GM18868 (cell line): ENCODE results near the gene BRSK2.
"Not testable (repeated sequence)": the region's sequence is repeated elsewhere in the genome, so short reads cannot be mapped to it uniquely, and the experiment has no call there.

Source experiments
- ATAC-seq: cut with Tn5 transposase; IDR thresholded peaks from one replicate; pipeline ENCODE4 v1.9.1; 2021; ENCODE audit warnings: mild to moderate bottlenecking, moderate library complexity; ENCODE audit not compliant: unreplicated experiment

BRSK2 gene

DNA sequence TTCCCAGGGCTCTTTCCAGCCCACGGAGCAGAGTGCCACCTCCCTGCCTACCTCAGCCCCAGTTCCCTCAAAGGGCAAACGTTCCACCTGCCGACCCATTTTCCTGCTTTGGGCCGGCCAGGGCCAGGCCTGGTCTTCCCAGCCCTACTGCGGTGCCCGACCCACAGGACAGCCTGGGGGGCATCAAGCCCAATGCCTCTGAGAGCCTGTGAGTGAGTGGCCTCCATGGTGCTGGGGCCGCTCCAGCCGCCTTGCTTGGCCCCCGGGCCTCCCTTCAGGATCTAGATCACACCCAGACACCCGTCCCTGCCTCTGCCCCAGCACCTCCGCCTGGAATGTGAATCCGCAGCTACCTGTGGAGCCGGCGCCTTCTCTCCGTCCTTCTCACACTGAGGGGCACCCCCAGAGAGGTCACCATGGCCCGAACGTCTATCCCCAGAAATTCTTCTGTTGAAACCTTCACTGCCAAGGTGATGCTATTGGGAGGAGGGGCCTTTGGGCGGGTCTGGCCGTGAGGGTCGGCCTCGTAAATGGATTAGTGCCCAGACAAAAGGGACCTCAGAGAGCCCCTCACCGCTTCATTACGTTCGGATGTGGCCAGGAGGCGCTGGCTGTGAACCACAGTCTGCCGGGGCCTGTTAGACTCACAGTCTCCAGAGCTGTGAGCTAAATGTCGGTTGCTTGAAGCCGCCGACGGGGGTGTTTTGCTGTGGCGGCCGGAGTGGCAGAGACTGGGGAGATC is 36.2 kb upstream of the BRSK2 start:
- ATAC-seq = no peak

- ATAC-seq = no peak
Measured at GRCh38 chr11:1354125-1354938, 35.4 kb upstream of the BRSK2 start.

DNA sequence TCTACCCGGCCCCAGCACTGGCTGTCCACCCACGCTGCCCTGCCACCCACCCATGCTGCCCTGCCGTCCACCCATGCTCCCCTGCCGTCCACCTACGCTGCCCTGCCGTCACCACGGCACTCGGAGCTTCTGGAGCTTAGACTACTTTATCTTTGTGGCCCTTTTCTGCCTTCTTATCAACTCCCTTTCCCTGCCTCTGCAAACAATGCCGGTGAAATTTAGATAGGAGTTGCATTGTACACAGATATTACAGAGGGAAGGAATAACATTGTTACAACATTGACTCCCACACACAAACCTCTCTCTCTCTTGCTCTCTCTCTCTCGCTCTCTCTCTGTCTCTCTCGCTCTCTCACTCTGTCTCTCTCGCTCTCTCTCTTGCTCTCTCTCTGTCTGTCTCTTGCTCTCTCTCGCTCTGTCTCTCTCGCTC is 33.7 kb upstream of the BRSK2 start:
- ATAC-seq = no peak

- no peak for ATAC-seq
Measured at GRCh38 chr11:1356478-1356960, 33.2 kb upstream of the BRSK2 start.

DNA sequence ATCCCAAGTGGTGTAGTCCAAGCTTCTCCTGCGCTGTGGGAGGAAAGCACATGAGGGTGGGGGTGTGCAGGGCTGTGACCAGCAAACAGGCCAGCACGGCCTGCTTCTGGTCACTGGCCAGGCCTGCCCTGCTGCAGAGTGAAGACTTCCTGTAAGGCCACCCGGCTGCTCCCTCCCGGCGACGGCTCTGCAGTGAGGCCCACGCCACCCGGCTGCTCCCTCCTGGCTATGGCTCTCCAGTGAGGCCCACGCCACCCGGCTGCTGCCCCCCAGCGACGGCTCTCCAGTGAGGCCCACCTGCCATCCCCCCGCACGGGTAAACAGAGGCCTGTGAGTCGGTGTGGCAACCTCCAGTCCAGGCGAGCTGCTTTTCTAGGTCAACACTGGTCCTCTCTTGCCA is 31.4 kb upstream of the BRSK2 start:
- ATAC-seq = no peak

DNA sequence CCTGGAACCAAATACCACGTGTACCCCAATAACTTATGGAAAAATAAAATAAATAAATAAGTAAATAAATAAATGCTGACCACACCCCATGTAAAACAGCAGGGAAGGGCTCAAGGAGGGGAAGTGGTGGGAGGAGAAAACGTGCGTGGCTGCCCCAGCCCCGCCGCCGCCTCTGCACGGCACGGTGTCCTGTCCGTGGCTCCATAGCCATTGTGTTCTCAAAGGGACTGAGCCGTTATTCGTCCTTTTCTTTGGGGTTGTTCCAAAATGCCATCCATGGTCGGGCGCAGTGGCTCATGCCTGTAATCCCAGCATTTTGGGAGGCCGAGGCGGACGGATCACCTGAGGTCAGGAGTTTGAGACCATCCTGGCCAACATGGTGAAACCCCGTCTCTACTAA is 30.8 kb upstream of the BRSK2 start:
- not testable (repeated sequence) for ATAC-seq

- ATAC-seq = no peak
Measured at GRCh38 chr11:1359556-1359955, 30.2 kb upstream of the BRSK2 start.

- ATAC-seq = no peak
Measured at GRCh38 chr11:1360181-1360834, 29.4 kb upstream of the BRSK2 start.

- no peak for ATAC-seq
Measured at GRCh38 chr11:1360835-1361357, 28.8 kb upstream of the BRSK2 start.

- ATAC-seq = no peak
Measured at GRCh38 chr11:1361882-1362281, 27.9 kb upstream of the BRSK2 start.

DNA sequence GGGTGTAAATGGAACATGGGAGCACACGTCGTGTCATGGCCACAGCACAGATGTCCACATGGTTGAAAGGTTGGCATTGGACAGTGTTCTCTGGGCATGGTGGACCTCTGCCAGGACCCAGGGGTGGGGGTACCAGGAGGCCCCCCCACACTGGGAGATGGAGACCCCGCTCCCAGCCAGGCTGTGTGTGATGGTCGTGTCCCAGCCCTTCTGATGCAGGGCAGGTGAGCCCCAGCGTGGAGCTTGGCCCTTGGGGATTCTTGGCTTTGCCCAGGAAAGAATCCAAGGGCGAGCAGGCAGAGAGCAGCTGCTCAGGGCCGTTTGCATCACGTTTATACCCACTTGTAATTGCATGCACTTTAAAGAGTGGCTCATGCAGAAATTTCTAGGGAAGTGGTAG is 22.0 kb upstream of the BRSK2 start:
- ATAC-seq = no peak

GRCh38 chr11:1368216-1368615 is 21.5 kb upstream of the BRSK2 start:
- ATAC-seq = no peak

- ATAC-seq = no peak
Measured at GRCh38 chr11:1368966-1369365, 20.8 kb upstream of the BRSK2 start.

- no peak for ATAC-seq
Measured at GRCh38 chr11:1369371-1370005, 20.2 kb upstream of the BRSK2 start.

DNA sequence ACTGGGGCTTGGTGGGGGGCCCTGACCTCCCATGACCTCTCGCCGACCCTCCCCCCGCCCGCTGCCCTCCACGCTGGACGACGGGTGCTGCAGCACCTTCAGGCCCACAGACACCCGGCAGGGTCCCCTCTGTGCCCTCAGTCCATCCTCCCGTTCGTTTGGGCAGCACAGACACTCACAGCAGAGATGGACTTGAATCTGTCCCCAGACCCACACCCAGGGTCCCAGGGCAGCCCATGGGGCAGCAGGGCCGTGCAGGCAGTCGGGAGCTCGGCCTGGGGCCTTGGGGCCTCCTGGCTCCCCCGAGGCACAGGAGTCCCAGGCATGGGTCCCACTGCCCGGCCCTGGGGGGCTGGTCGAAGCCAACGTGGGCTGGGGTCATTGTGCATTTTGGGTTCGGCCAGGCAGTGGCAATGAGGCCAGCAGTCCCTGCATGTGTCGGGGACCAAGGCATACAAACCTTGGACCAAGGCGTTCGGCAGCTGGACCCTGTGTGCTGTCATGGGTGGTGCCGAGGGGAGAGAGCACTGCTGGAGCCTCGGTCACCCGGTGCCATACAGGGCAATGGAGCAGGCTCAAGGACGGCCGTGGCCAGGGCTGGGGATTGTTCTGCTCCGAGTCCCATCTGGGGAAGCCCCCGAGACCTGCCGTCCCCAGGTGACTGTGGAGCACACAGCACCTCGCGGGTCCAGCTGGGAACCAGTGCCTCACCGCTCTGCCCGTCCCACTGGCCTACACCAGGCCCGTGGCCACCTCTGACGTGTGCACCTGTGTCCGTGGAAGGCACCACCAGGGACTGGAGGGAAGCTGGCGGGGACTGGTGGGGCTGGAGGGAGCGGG is 19.3 kb upstream of the BRSK2 start:
- no peak for ATAC-seq

- ATAC-seq = no peak
Measured at GRCh38 chr11:1371026-1371325, 18.8 kb upstream of the BRSK2 start.

DNA sequence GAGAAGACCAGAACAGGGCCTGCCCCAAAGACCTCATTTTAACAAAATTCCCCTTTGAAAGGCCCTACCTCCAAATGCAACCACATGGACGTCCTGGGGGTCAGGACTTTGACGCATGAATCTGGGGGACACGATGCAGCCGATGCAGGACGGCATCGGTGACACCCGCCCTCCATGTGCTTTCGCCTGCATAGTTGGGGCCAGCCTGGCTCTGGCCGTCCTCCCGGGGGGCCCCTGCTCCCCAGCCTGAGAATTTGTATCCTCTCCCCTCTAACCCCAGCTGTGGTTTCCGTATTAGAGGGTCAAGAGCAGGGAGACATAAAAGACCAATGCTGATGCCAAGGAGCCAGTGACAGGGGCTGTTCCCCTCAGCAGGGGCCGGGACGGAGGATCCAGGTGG is 18.4 kb upstream of the BRSK2 start:
- no peak for ATAC-seq

GRCh38 chr11:1371836-1372465 is 17.8 kb upstream of the BRSK2 start:
- no peak for ATAC-seq

- no peak for ATAC-seq
Measured at GRCh38 chr11:1372660-1373059, 17.1 kb upstream of the BRSK2 start.
